Stomach (tissue), 4 donors: Measurements from ENCODE around the gene FANK1.

Source experiments
- POLR2A ChIP-seq, 4 donors: fragments of 450-650 bp; IDR thresholded peaks; one replicate each; pipeline ENCODE4 v1.6.1; 2016; ENCODE audit warnings: antibody characterized with exemption in 4 of 4, control low read depth in 2 of 4, mild to moderate bottlenecking in 1 of 4, moderate library complexity in 1 of 4
- POLR2AphosphoS5 ChIP-seq, 3 donors: sonication (generic); formaldehyde crosslinking; IDR thresholded peaks; one replicate each; pipeline ENCODE4 v1.6.1; 2016; ENCODE audit warnings: antibody characterized with exemption in 3 of 3
- TF ChIP-seq, protein P1 (sequence below), 7 experiments: fragments of 450-650 bp in 4 of 7; fragments of 200-600 bp in 3 of 7; sonication (generic) in 3 of 7; IDR thresholded peaks; one replicate each; pipeline ENCODE4 v1.5.1; 2016 to 2019; ENCODE audit warnings: antibody characterized with exemption in 7 of 7, control low read depth in 2 of 7, mild to moderate bottlenecking in 1 of 7

DNA sequence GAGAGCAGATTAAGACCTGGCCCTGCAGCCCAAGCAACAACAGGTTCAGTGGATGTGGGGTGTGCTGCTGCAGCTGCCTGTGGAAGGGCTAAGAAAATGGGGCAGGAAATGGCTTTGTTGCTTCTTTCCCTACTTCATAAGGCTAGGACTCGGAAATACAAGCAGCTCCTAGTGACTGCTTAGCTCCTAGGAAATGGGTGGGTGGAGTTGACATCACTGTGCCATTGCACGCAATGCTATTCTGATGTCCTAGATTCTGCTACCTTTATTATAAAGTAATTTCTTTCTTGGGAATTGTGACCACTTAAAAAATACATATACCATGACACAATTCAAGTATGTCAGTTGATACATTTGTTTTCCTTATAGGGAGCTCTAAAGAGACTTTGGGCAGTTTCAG, 155.8 kb downstream of the FANK1 start:
- TF ChIP-seq, protein P1, sequence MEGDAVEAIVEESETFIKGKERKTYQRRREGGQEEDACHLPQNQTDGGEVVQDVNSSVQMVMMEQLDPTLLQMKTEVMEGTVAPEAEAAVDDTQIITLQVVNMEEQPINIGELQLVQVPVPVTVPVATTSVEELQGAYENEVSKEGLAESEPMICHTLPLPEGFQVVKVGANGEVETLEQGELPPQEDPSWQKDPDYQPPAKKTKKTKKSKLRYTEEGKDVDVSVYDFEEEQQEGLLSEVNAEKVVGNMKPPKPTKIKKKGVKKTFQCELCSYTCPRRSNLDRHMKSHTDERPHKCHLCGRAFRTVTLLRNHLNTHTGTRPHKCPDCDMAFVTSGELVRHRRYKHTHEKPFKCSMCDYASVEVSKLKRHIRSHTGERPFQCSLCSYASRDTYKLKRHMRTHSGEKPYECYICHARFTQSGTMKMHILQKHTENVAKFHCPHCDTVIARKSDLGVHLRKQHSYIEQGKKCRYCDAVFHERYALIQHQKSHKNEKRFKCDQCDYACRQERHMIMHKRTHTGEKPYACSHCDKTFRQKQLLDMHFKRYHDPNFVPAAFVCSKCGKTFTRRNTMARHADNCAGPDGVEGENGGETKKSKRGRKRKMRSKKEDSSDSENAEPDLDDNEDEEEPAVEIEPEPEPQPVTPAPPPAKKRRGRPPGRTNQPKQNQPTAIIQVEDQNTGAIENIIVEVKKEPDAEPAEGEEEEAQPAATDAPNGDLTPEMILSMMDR (IDR thresholded peaks at IDR 0.05), result no peak
- TF ChIP-seq POLR2AphosphoS5 (IDR thresholded peaks at IDR 0.05) (no peak), POLR2A (IDR thresholded peaks at IDR 0.05) (no peak)
